ENCODE measurements around the gene FGD4. TPM values are rescaled to one million over a fixed set of nuclear protein-coding genes. Genes with fewer than 3 reads are reported as not detected.

The FGD4 gene
- total RNA-seq, 2 experiments from 2014 or later, result 0.25 to 0.34 TPM

GRCh38 chr12:32446316-32447119 lies 47.2 kb downstream of the FGD4 start:
- Mint-ChIP-seq H3K4me1 (ENCODE audit: low read depth) (no peaks in the 10 kb centered on the region), H3K4me3 (no peak overlapping the region), H3K27ac (no peak overlapping the region), H3K9me3 (no peaks in the 10 kb centered on the region), H3K27me3 (no peaks in the 10 kb centered on the region), H3K36me3 (ENCODE audit: low read depth) (no peaks in the 10 kb centered on the region)
- Histone ChIP-seq H3K36me3 (ENCODE audit: insufficient read depth, low read length) (no peaks in the 10 kb centered on the region), H3K27ac (ENCODE audit: low read depth in 1 of 2, low read length in 2 of 2) (no peak overlapping the region), H3K4me1 (ENCODE audit: insufficient read depth, low read length) (no peaks in the 10 kb centered on the region), H3K9me3 (ENCODE audit: control insufficient read depth in 1 of 2, insufficient read depth in 1 of 2, low read length in 2 of 2) (no peaks in the 10 kb centered on the region), H3K4me3 (ENCODE audit: low read length) (no peak overlapping the region), H3K27me3 (ENCODE audit: control insufficient read depth in 1 of 2, insufficient read depth in 2 of 2, low read length in 2 of 2) (no peaks in the 10 kb centered on the region)
- ATAC-seq (ENCODE audit: poor library complexity) (no peak), DNase-seq (no peak)
- intact Hi-C loops (cut with DNase I, micrococcal nuclease), result no loop called here
- POLR2A ChIA-PET, result no interaction called here
- CTCF ChIA-PET, result interaction anchor here (1.3 kb wide), 1 partner anchor 10 kb away, joined by 3 read pairs; no protein-coding TSS in a partner anchor
- TF ChIP-seq CTCF (IDR thresholded peaks at IDR 0.05), result no peak

- no peaks in the 10 kb centered on the region for H3K27me3 Mint-ChIP-seq
- no peaks in the 10 kb centered on the region for H3K9me3 ChIP-seq (ENCODE audit: control insufficient read depth in 1 of 2, insufficient read depth in 1 of 2, low read length in 2 of 2)
- H3K4me3 Mint-ChIP-seq, result no peak overlapping the region
- intact Hi-C loops (cut with DNase I, micrococcal nuclease), result no loop called here
- H3K4me3 ChIP-seq (ENCODE audit: low read length), result no peak overlapping the region
- CTCF ChIA-PET, result interaction anchor here (0.8 kb wide), 1 partner anchor 36 kb away, joined by 3 read pairs; no protein-coding TSS in a partner anchor
- POLR2A ChIA-PET, result no interaction called here
- ATAC-seq (ENCODE audit: poor library complexity) (no peak), DNase-seq (no peak)
- no peaks in the 10 kb centered on the region for H3K27me3 ChIP-seq (ENCODE audit: control insufficient read depth in 1 of 2, insufficient read depth in 2 of 2, low read length in 2 of 2)
- no peak overlapping the region for H3K27ac ChIP-seq (ENCODE audit: low read depth in 1 of 2, low read length in 2 of 2)
- H3K4me1 Mint-ChIP-seq (ENCODE audit: low read depth), result no peaks in the 10 kb centered on the region
- no peak for TF ChIP-seq CTCF (IDR thresholded peaks at IDR 0.05)
- no peaks in the 10 kb centered on the region for H3K4me1 ChIP-seq (ENCODE audit: insufficient read depth, low read length)
- H3K36me3 Mint-ChIP-seq (ENCODE audit: low read depth), result no peaks in the 10 kb centered on the region
- no peaks in the 10 kb centered on the region for H3K9me3 Mint-ChIP-seq
- H3K36me3 ChIP-seq (ENCODE audit: insufficient read depth, low read length), result no peaks in the 10 kb centered on the region
- no peak overlapping the region for H3K27ac Mint-ChIP-seq
Observed at GRCh38 chr12:32448586-32448985, 49.2 kb downstream of the FGD4 start.

- Histone ChIP-seq H3K27ac (ENCODE audit: low read depth in 1 of 2, low read length in 2 of 2) (no peak overlapping the region), H3K36me3 (ENCODE audit: insufficient read depth, low read length) (no peaks in the 10 kb centered on the region), H3K4me1 (ENCODE audit: insufficient read depth, low read length) (no peaks in the 10 kb centered on the region), H3K27me3 (ENCODE audit: control insufficient read depth in 1 of 2, insufficient read depth in 2 of 2, low read length in 2 of 2) (peaks cover 0 to 5% of the 10 kb centered on the region in 2 experiments), H3K4me3 (ENCODE audit: low read length) (no peak overlapping the region), H3K9me3 (ENCODE audit: control insufficient read depth in 1 of 2, insufficient read depth in 1 of 2, low read length in 2 of 2) (no peaks in the 10 kb centered on the region)
- no peak overlapping the region for H3K4me3 Mint-ChIP-seq
- intact Hi-C loops (cut with DNase I, micrococcal nuclease), result loop anchor here in 1 of 2 experiments (10.0 kb wide), 1 partner anchor 224 kb away; the partner anchor contains the start of gene DNM1L
- ATAC-seq (ENCODE audit: poor library complexity) (no peak), DNase-seq (no peak)
- no peaks in the 10 kb centered on the region for H3K9me3 Mint-ChIP-seq
- no peak overlapping the region for H3K27ac Mint-ChIP-seq
- CTCF ChIA-PET, result interaction anchor here (0.6 kb wide), 1 partner anchor 927 kb away, joined by 4 read pairs; no protein-coding TSS in a partner anchor
- no peaks in the 10 kb centered on the region for H3K4me1 Mint-ChIP-seq (ENCODE audit: low read depth)
- H3K36me3 Mint-ChIP-seq (ENCODE audit: low read depth), result no peaks in the 10 kb centered on the region
- no peak for TF ChIP-seq CTCF (IDR thresholded peaks at IDR 0.05)
- POLR2A ChIA-PET, result interaction anchor here (0.6 kb wide), 1 partner anchor 272 kb away, joined by 4 read pairs; no protein-coding TSS in a partner anchor
- no peaks in the 10 kb centered on the region for H3K27me3 Mint-ChIP-seq
Observed at GRCh38 chr12:32450363-32450762, 51.0 kb downstream of the FGD4 start.
